GM13977 (cell line): Measurements from ENCODE around the gene MSTO1.
"Not testable (repeated sequence)": the region's sequence is repeated elsewhere in the genome, so short reads cannot be mapped to it uniquely, and the experiment has no call there.

Experiments
- DNase-seq: peaks from one replicate; pipeline ENCODE4 v3.0.0; 2012; ENCODE audit warnings: low spot score
- CTCF ChIP-seq: IDR thresholded peaks from 2 replicates; pipeline ENCODE4 v1.5.1; 2012; ENCODE audit warnings: mild to moderate bottlenecking, control low read depth; ENCODE audit not compliant: insufficient read depth; ENCODE audit errors: extremely low read depth, missing control alignments
- in situ Hi-C: fragments of 300-500 bp; cut with MboI; formaldehyde crosslinking; loops from one replicate; pipeline ENCODE4 v1.12.0; 2022; ENCODE audit warnings: low sequenced_read_pairs, low pct_unique_long_range_greater_than_20kb, mixed read lengths, inconsistent platforms; ENCODE audit not compliant: unreplicated experiment

Gene MSTO1

GRCh38 chr1:155609515-155610256 lies at the start of gene MSTO1:
MSTO1 (plus strand) TSS chr1:155610218; CDS start chr1:155610249, 31 bp downstream.
- DNase-seq = peak; percentile 95
- no peak for TF ChIP-seq CTCF
- in situ Hi-C loops = no loop called here

DNA sequence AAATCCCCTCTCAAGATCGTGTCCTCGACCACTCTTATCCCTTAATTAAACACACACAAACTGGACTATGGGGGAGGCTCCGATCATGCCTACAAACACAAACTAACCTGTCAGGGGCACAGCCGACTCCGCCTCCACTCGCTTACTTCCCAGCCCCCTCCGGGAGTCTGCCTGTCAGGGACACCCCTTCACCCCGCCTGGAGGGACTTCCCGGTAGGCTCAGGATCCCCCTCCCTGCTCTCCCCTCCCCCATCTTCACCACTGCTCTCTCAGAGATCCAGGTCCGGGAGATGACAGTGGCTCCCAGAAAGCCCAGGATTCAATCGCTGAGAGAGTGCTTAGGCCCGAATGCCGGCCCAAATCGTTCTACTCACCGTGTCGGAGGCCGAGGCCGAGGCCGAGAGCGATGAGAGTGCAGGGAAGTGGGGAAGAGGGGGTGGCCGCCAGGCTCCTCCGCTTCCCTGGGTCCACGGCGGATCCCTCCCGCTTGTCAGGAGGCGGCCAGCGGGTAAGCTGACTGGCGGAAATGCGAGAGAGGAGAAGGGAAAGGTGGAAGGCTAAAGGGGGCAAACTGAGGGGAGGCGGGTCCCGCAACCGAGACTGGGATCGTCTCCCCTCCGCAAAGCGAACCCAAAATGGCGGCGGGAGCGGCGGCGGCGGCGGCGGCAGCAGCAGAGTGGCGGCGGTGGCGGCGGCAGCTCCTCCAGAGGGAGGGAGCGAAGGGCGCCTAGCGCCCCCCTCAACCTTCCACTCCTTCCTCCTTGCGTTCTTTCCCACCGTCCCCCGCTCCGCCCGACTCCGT lies 48.0 kb upstream of the MSTO1 start:
- peak; percentile 56 for DNase-seq
- in situ Hi-C loops = not testable (repeated sequence)

- peak; percentile 93 for DNase-seq
- TF ChIP-seq CTCF = no peak
- in situ Hi-C loops = no loop called here
Measured at GRCh38 chr1:155562581-155563376, 47.2 kb upstream of the MSTO1 start, which contains the start of gene ASH1L. ASH1L (minus strand) TSS chr1:155562803; CDS start chr1:155521519, 41,284 bp downstream.

DNA sequence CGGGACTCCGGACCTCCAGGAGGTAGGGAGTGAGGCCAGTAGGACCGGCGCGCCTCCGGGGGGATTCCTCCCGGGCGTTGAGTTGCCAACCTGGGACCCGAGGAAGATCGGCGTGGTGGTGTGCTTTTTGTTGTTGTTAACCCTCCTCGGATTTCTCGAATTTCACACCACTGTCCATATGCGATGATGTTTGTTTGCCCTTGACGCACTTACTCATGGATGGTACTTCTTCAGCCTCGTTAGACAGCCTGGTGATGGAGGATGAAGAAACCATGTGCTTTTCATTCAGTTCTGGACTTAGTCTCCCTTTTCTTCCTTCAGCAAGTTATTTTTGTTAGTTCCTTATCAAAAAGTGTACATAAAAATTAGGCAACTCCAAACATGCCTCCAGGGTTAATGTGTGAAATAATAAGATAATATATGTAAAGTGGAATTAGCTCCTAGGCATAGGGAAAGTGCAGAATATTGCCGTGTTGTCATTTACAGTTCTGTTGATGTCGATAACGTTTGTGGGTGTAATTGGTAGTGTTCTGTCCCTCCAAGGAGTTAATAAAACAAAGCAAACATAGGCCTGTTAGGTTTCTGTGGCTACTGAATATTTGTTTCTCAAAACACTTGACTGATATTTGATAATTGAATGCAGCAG lies 46.5 kb upstream of the MSTO1 start:
- in situ Hi-C loops, DNase-seq: not testable (repeated sequence)

- DNase-seq = no peak
- in situ Hi-C loops = no loop called here
- TF ChIP-seq CTCF = no peak
Measured at GRCh38 chr1:155569988-155570592, 39.9 kb upstream of the MSTO1 start.

DNA sequence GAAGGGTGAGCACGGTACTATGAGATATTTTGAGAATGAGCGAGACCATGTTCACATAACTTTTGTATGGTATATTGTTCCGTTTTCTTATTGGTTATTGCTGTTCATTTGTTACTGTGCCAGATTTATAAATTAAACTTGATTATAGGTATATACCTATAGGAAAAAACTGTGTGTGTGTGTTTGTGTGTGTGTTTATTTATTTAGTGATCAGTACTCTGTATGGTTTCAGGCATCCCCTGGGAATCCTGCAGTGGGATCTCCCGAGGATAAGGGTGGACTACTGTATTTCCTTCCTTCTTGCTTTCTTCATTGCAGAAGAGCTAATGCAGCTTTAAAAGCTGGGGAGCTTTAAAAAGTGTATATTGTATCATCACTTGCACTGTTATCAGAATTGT lies 39.4 kb upstream of the MSTO1 start:
- in situ Hi-C loops = no loop called here
- TF ChIP-seq CTCF = no peak
- no peak for DNase-seq

GRCh38 chr1:155574077-155574476 lies 35.9 kb upstream of the MSTO1 start:
- in situ Hi-C loops = no loop called here
- no peak for TF ChIP-seq CTCF
- DNase-seq = no peak

DNA sequence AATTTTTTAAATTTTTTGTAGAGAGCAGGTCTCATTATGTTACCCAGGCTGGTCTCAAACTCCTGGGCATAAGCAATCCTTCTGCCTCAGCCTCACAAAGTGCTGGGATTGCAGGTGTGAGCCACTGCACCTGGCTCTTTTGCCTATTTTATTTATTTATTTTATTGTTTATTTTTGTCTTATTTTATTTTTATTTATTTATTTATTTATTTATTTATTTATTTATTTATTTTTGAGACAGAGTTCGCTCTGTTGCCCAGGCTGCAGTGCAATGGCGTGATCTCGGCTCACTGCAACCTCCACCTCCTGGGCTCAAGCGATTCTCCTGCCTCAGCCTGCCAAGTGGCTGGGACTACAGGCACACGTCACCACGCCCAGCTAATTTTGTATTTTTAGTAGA lies 34.4 kb upstream of the MSTO1 start:
- in situ Hi-C loops = loop anchor here (25.0 kb wide), 1 partner anchor 313 kb away; the partner anchor contains the start of genes CLK2, ENTREP3 and SCAMP3

GRCh38 chr1:155583846-155584245 lies 26.2 kb upstream of the MSTO1 start:
- in situ Hi-C loops = loop anchor here (25.0 kb wide), 1 partner anchor 322 kb away; the partner anchor contains the start of genes CLK2, ENTREP3 and SCAMP3
- not testable (repeated sequence) for DNase-seq

More for the DNA sequence above, 34.4 kb upstream of the MSTO1 start:
- DNase-seq = not testable (repeated sequence)

DNA sequence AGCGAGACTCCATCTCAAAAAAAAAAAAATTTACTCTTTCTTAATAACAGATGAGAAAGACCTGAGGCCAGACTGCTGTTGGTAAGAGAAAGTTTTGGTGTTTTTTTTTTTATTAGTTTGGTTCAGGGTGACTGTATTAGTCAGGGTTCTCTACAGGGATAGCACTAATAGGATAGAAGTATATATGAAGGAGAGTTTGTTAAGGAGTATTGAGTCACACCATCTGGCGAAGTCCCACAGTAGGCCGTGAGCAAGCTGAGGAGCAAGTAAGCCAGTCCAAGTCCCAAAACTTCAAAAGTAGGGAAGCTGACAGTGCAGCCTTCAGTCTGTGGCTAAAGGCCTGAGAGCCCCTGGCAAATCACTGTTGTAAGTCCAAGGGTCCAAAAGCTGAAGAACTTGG lies 20.7 kb upstream of the MSTO1 start:
- in situ Hi-C loops = loop anchor here (25.0 kb wide), 1 partner anchor 327 kb away; the partner anchor contains the start of genes CLK2, ENTREP3 and SCAMP3
- not testable (repeated sequence) for DNase-seq
